ENCODE measurements around the gene PCDHAC1.

The PCDHAC1 gene

GRCh38 chr5:140946578-140946977 is 20.5 kb downstream of the PCDHAC1 start:
- Histone ChIP-seq H3K79me2 (ENCODE audit: low read length) (no peaks in the 10 kb centered on the region), H3K4me2 (ENCODE audit: low read length) (no peak overlapping the region), H4K20me1 (ENCODE audit: insufficient read depth, low read length) (no peaks in the 10 kb centered on the region), H2AFZ (ENCODE audit: low read depth, low read length) (no peak overlapping the region), H3K4me1 (ENCODE audit: low read length) (no peaks in the 10 kb centered on the region), H3K9ac (ENCODE audit: low read length) (no peak overlapping the region), H3K36me3 (replicated peaks; ENCODE audit: low read depth, low read length) (no peaks in the 10 kb centered on the region), H3K9me3 (ENCODE audit: insufficient read depth, low read length) (no peaks in the 10 kb centered on the region), H3K27ac (ENCODE audit: low read length) (no peak overlapping the region), H3K4me3 (ENCODE audit: low read length) (no peak overlapping the region), H3K27me3 (ENCODE audit: low read depth, low read length) (no peaks in the 10 kb centered on the region)
- TF ChIP-seq EZH2phosphoT487 (IDR thresholded peaks at IDR 0.05; ENCODE audit: low read depth) = no peak
- no peak for TF ChIP-seq CTCF (IDR thresholded peaks at IDR 0.05; ENCODE audit: low read depth, low read length)

- no peaks in the 10 kb centered on the region for H3K9me3 ChIP-seq (ENCODE audit: insufficient read depth, low read length)
- no peaks in the 10 kb centered on the region for H3K4me1 ChIP-seq (ENCODE audit: low read length)
- no peak overlapping the region for H2AFZ ChIP-seq (ENCODE audit: low read depth, low read length)
- no peak for TF ChIP-seq EZH2phosphoT487 (IDR thresholded peaks at IDR 0.05; ENCODE audit: low read depth)
- TF ChIP-seq CTCF (IDR thresholded peaks at IDR 0.05; ENCODE audit: low read depth, low read length) = no peak
- H3K4me2 ChIP-seq (ENCODE audit: low read length) = no peak overlapping the region
- H3K36me3 ChIP-seq (replicated peaks; ENCODE audit: low read depth, low read length) = no peaks in the 10 kb centered on the region
- no peak overlapping the region for H3K9ac ChIP-seq (ENCODE audit: low read length)
- no peaks in the 10 kb centered on the region for H3K79me2 ChIP-seq (ENCODE audit: low read length)
- H4K20me1 ChIP-seq (ENCODE audit: insufficient read depth, low read length) = no peaks in the 10 kb centered on the region
- H3K27ac ChIP-seq (ENCODE audit: low read length) = no peak overlapping the region
- H3K4me3 ChIP-seq (ENCODE audit: low read length) = no peak overlapping the region
- H3K27me3 ChIP-seq (ENCODE audit: low read depth, low read length) = no peaks in the 10 kb centered on the region
Observed at GRCh38 chr5:140951636-140952035, 25.5 kb downstream of the PCDHAC1 start.

DNA sequence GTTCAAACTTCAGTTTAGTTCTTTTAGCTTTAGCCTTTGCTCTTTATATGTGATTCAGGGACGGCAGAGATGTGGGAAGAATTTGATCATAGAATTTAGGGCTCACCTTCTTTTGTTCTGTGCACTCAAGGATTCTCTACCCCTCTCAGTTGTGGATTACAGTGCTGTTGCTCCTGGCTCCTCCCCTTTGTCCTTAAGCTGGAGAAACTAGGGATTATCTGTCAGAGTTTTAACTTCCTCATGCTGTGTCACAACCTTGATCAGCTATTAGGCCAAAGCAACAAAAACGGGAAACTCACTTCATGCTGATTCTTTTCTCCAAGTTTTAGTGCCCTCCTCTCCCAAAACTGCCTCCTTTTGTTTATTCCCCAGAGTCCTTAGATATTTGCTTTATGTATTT is 27.1 kb downstream of the PCDHAC1 start:
- TF ChIP-seq CTCF (IDR thresholded peaks at IDR 0.05; ENCODE audit: low read depth, low read length) = no peak
- no peak for TF ChIP-seq EZH2phosphoT487 (IDR thresholded peaks at IDR 0.05; ENCODE audit: low read depth)
- no peak overlapping the region for H3K4me2 ChIP-seq (ENCODE audit: low read length)
- no peak overlapping the region for H3K27ac ChIP-seq (ENCODE audit: low read length)
- H3K4me1 ChIP-seq (ENCODE audit: low read length) = no peaks in the 10 kb centered on the region
- no peak overlapping the region for H3K4me3 ChIP-seq (ENCODE audit: low read length)
- H3K79me2 ChIP-seq (ENCODE audit: low read length) = no peaks in the 10 kb centered on the region
- no peak overlapping the region for H3K9ac ChIP-seq (ENCODE audit: low read length)
- H3K27me3 ChIP-seq (ENCODE audit: low read depth, low read length) = no peaks in the 10 kb centered on the region
- H3K9me3 ChIP-seq (ENCODE audit: insufficient read depth, low read length) = no peaks in the 10 kb centered on the region
- no peaks in the 10 kb centered on the region for H4K20me1 ChIP-seq (ENCODE audit: insufficient read depth, low read length)
- H3K36me3 ChIP-seq (replicated peaks; ENCODE audit: low read depth, low read length) = no peaks in the 10 kb centered on the region
- no peak overlapping the region for H2AFZ ChIP-seq (ENCODE audit: low read depth, low read length)

DNA sequence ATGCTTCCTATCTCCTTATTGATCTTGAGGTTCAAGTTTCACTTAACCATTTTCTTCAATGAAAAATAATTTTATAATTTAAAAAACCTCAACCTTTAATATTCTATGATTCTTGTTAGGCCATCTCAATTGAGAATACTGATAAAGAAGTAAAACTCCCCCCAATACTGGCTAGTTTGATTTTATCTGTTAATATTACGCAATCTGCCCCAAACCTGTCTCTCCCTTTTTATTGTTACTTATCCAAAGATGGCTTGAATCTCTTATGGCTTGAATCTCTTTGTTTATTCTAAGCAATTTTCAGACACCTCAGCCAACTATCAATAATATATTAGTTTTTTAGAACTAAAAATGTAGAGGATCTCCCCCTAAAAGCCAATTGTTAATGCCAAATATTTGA is 36.1 kb downstream of the PCDHAC1 start:
- no peak for TF ChIP-seq EZH2phosphoT487 (IDR thresholded peaks at IDR 0.05; ENCODE audit: low read depth)
- no peak for TF ChIP-seq CTCF (IDR thresholded peaks at IDR 0.05; ENCODE audit: low read depth, low read length)
- H3K36me3 ChIP-seq (replicated peaks; ENCODE audit: low read depth, low read length) = no peaks in the 10 kb centered on the region
- no peaks in the 10 kb centered on the region for H3K9me3 ChIP-seq (ENCODE audit: insufficient read depth, low read length)
- no peaks in the 10 kb centered on the region for H3K27me3 ChIP-seq (ENCODE audit: low read depth, low read length)
- no peaks in the 10 kb centered on the region for H3K4me1 ChIP-seq (ENCODE audit: low read length)
- H3K27ac ChIP-seq (ENCODE audit: low read length) = no peak overlapping the region
- H3K4me2 ChIP-seq (ENCODE audit: low read length) = no peak overlapping the region
- no peak overlapping the region for H3K4me3 ChIP-seq (ENCODE audit: low read length)
- no peaks in the 10 kb centered on the region for H3K79me2 ChIP-seq (ENCODE audit: low read length)
- no peak overlapping the region for H2AFZ ChIP-seq (ENCODE audit: low read depth, low read length)
- no peaks in the 10 kb centered on the region for H4K20me1 ChIP-seq (ENCODE audit: insufficient read depth, low read length)
- no peak overlapping the region for H3K9ac ChIP-seq (ENCODE audit: low read length)
